NCI-H2081 treated with DMSO at 0.1 percent for 48 hours (cell line): ENCODE results near the gene ADGRD1.
"Not testable (repeated sequence)": the region's sequence is repeated elsewhere in the genome, so short reads cannot be mapped to it uniquely, and the experiment has no call there.

Experiments used
- DNase-seq: peaks from one replicate; lab custom pipeline; 2025; lab: John Stamatoyannopoulos, UW

ADGRD1 gene

DNA sequence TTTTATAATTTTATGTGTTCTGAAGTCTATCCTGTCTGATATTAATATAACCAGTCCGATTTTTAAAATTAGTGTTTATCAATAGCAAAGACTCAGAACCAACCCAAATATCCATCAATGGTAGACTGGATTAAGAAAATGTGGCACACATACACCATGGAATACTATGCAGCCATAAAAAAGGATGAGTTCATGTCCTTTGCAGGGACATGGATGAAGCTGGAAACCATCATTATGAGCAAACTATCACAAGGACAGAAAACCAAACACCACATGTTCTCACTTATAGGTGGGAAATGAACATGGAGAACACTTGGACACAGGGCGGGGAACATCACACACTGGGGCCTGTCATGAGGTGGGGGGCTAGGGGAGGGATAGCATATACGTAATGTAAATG, 16.2 kb upstream of the ADGRD1 start:
- DNase-seq: not testable (repeated sequence)

DNA sequence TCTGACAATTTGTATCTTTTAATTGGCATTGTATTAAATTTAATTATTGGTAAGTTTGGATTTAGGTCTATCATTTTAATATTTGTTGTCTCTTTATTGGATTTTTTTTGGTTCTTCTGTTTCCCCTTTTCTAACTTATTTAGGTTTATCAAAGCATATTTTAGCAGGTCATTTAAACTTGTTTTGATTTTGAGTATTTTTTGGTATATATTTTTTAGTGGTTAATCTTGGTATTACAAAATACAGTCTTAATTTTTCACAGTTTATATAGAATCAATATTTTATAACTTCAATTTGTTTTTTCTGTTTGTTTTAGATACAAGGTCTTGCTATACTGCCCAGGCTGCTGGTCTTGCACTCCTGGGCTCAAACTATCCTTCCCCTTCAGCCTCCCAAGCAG, 15.5 kb upstream of the ADGRD1 start:
- no peak for DNase-seq

DNA sequence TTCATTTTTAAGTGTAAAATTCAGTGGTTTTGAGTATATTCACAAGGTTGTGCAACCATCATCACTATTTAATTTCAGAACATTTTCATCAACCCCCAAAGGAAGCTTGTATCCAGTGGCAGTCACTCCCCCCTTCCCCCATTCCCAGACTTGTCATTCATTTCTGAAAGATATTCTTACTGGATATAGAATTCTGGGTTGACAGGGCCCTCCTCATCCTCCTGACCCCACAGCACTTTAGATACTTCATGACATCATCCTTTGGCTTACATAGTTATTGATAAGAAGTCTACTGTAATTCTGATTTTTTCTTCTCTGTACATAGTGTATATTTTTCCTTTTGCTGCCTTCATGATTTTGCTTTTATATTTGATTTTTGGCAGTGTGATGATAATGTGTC, 8.8 kb upstream of the ADGRD1 start:
- no peak for DNase-seq

DNA sequence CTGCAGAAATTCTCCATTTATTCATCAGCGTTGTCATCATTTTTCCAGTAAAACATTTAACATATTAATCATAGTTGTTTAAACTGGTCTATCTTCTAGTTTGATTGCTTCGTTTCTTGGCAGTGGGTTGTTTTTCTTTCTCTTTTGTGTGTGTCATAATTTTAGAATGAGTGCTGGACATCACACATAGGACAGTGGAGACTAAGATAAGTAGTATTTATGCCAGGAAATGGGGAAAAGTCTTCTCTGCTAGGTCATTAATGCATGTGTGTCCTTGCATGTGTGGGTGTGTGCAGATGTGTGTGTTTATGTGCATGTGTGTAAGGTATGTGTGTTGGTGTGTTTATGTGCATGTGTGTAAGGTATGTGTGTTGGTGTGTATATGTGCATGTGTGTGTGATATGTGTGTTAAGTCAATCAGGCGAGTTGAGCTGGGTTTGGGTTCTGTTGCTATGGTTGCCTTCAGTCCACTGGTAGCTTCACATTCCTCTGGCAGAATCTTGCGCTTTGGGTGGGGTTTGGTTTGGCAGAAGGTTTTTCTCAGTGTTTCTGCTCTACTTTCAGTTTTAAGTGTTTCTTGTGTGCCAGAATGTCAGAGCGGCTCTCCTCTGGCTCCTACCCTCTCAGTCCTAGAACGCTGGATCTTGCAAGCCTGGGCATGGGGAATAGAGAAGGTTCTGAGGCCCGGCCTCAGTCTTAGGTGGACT, 7.8 kb upstream of the ADGRD1 start:
- DNase-seq: no peak

DNA sequence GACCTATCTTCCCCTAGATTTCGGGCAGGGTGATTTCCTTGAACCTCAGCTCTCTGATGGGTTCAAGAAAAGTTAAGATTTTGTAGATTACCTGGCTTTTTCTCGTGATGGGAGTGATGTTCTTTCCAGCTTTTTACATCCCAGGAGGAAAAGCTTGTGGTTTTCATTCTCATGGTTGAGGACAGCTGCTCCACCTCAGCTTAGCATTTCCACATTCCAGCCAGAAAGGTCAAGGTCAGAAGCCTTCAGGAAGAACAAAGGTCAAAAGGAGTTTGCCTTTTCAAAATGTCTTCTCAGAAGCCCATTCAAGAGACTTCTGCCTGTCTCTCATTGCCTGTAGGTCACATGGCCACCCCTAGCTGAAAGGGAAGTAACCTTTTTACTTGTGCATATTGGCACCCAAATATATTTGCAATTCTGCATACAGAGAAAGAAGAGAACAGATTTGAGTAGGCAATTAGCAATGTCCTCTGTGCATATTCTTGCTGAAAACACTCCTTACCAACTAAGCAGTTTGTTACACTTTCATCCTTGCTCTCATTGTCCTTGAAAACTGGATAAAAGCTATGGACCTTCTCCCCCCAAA, 6.6 kb upstream of the ADGRD1 start:
- DNase-seq: no peak

DNA sequence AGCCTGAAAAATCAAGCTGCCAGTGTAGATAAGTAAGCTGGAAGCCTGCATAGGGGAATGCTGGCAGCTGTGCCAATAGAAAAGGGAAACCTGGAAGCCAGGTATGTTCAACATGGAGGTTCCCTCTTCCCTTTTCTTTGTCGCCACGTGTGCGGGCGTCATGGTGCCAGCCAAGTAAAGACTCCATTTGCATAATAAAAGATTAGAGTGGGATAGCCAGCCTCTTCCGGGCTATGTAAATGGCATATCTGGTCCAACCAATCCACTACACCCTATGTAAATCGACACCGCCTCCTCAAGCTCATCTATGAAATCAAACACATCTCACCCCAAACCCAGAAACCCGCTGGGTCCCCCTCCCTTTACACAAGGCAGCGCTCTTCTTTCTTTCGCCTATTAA, 5.6 kb upstream of the ADGRD1 start:
- DNase-seq: no peak

DNA sequence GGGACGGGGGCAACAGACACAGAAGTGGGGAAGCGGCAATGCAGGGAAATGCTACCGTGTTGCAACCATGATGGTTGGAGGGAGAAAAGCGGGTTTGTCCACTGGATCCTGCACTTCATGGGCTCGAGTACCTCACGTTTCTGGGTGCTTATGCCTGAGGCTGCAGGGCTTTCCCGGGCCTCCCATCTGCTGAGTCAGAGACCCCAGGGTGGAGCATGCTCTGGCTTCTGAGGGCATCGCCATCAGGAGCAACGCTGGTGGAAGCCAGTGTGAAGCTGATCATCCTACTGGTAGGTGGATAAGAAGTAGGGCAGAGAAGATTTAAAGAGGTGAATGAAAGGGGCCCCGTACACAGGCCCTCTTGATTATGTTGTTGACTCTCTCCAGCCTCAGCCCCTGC, 5.0 kb upstream of the ADGRD1 start:
- DNase-seq: no peak

DNA sequence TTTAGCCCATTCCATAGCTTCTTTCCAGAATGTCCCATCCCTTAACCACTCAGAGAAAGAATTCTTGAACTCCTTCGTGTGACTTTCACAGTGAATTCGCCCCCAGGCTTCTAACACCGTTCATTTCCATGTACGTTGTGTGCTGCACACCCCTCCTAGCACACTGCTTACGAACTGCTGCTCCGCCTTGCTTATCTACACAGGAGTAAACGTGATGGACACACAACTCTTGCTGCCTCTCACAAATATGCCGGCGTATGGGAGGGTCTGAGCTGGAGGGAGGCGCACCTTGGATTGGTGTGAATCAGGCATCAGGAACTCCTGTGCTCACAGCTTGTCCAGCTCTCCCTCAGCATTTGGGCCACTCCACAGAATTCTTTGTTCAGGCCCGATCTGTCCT, 3.9 kb upstream of the ADGRD1 start:
- DNase-seq: no peak

DNA sequence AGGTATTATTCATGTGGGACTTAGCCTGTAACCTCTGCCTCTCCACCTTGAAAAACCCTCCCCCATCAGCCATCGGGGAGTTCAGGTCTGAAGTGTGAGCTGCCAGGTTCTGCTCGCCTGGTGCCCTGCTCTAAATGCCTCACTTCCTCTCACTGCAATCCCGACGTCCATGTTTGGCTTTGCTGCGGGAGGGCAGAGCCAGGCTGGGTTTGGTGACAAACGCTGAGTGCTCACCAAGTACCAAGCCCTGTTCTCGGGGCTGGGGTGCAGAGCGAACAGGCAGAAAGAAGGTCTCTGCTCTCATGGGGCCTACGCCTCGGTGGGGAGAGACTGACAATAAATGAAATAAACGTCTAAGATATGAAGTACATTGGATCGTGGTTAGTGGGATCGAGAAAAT, 2.1 kb upstream of the ADGRD1 start:
- DNase-seq: no peak

DNA sequence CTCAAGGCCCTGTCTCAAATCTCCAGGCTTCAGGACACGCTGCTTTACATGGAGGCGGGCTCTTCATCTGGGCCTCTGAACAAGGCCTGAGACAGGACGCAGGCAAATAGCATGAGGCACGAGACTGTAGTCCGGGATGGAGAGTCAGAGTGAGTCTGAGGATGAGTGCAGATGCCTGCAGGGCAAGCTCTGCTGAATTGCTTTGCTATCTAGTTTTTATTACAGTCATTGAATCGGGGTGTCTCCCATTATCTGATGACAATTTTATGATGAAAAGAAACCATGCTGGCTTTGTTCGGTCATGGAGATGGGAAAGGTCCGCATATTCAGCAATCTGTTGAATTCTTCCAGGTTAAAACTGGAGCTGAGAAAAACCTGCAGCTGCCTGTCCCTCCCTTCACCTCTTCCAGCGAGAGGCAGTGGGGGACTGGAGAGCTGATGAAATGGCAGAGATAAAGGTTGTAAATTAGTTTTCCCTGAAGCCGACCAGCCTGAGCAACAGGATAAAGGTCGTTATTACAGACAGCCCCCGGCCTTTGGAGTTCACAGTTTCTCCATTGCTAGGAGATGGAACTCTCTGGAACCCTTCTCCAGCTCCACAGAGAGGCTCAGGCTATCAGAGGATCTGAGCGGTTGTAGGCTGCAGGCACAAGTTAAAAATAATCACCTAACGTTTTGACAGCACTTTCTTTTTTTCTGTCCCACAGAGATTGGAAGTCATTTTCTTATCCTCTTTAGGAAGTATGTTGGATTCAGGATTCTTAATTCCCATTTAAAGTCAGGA, 1.3 kb upstream of the ADGRD1 start:
- DNase-seq: no peak

DNA sequence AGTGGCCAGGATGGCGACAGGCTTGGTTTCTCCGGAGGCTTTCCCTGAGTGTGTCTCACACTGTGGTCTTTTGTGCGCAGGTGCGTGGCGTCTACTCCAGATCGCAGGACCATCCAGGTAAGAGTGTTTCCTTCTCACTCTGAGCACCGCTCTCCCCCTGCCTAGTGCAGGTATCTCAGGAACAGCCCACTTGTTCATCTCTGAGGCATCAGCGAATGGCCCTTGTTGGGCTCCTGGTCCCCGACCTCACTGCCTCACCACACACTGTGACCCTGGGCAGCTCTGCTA, 781 bp downstream of the ADGRD1 start:
- DNase-seq: no peak

DNA sequence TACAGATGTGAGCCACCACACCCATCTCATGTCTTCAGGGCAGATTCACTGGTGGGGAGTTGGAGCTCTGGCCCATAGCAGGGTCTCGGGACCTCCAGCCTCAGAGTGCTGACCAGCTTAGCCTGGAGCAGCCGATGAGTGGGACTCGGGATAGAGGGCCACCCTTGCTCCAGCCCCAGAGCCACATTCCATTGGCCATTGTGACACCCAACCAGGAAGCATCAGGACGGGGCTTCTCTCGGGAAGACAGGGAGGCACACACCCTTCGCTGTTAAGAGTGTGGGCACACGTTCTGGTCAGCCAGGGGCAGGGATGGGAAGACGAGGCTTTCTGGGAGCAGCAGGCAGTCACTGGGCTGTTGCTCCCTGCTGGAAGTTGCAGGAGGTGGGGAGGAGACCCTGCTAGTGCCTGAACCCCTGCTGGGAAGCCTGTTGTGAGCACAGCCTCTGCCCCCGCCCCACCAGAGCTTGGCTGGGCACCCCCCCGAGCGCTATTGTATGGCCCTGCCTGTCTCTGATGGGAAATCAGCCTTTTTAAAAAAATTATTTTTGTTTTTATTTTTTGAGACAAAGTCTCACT, 1.6 kb downstream of the ADGRD1 start:
- no peak for DNase-seq

DNA sequence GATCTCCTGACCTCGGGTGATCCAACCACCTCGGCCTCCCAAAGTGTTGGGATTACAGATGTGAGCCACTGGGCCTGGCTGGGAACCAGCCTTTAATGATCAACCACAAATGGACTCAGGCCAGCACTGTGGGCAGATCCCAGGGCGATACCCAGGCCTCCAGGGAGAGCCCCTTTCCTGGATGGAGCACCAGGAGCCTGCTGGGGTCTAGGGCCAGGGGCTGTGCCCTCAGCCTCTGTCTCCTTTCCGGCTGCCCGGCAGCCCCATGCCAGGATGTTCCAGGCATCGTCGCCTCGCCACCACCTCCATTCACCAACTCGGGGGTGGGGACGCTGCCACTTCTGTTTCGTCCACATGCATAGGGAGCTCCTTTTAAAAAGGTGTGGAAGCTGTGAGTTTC, 2.3 kb downstream of the ADGRD1 start:
- no peak for DNase-seq

DNA sequence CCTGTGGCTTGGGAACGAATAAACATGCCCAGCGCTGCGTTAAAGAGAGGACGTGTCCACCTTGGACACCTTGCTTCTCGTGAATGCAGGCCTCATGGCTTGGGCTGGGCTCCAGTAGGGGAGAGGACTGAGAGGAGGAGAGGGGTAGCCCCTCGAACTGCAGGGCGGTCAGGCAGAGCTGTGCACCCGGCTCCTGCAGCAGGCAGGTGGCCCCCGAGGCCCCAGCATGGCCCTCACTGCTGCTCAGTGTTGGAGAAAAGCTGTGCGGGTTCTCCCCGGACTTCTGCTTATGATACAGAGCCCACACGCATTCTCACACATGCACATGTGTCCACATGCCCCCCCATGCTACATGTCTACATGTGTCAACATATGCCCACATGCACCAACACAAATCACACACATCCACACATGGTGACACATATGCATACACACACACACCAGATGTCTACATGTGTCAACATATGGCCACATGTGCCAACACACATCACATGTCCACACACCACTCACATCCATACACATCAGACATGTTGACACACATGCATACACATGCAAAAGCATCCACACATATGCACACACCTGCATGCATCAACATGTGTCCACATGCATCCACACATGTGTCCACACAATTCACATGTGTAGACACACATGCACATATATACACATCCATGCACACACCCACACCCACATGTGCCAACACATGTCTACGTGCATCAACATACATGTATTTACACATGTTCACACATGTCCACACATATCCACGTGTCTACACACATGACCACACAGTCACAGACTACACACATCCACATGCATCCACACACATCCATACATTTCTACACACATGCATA, 3.0 kb downstream of the ADGRD1 start:
- DNase-seq: no peak

DNA sequence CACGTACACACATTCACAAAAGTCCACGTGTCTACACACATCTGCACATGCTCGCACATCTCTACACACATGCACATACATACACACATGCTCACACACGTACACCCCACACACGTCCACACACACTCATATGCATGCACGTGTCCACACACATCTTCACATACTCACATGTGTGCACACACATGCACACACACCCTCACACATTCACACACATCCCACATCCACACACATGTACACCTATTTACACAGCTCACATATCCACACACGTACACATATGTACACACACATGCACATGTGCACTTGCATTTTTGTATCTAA, 3.6 kb downstream of the ADGRD1 start:
- DNase-seq: no peak

DNA sequence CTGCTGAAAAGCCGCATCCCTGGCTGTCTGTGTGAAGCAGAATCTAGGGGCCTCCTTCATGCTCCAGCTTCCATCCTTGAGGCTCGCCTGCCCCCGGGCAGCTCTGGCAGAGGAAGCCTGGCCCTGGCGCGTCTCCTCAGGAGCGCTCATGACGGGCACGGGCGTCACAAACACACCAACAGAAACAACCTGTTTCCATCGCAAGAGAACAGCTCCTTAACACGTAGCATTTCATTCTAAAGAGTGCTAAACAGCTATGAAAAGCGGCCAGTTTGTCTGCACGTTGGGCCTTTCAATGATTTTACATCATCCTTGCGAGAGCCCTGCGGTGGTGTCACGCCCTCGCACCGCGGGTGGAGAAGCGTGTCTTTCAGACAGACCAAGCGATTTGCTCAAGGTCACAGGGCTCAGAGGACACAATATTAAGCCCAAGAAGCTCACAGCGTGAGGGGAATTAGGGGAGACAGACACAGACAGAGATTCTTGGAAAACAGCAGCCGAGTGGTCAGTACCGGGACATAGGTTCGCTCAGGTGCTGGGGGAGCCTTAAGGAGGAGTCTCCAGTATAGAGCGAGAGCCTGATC, 4.9 kb downstream of the ADGRD1 start:
- DNase-seq: no peak

DNA sequence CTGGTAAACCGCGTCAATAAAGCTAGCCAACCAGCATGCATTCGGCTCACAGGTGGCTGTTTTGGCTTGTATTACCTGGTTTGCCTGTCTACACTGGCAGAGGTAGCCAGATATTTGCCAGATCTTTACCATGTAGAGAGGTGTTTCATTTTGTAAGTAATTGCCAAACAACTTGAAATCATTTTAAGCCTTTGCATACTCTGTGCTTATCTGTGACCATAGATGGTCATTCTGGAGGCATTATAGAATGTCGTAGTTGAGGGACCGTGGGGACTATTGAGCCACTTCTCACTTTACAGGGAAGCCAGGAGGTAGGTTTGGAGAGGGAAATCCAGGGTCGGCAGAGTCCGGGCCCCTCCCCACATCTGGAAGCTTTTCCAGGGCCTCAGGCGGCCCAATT, 5.9 kb downstream of the ADGRD1 start:
- DNase-seq: no peak

DNA sequence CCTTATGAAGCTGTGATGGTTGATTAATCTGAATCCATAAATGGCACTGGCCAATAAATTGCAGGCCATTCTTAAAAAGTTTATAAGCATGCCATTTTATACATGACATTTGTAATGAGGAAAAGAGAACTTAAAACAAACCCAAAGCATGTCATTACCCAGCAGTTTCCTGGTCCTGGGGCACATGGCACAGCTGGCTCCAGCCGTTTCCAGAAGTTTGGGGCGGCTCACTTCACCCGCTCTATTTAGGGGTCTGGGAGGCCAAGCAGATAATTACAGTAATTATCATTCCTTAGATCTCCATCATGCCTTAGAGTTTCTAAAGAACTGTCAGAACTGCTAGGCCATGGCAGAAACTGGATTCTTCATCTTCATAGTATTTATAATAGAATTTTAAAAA, 6.4 kb downstream of the ADGRD1 start:
- no peak for DNase-seq

DNA sequence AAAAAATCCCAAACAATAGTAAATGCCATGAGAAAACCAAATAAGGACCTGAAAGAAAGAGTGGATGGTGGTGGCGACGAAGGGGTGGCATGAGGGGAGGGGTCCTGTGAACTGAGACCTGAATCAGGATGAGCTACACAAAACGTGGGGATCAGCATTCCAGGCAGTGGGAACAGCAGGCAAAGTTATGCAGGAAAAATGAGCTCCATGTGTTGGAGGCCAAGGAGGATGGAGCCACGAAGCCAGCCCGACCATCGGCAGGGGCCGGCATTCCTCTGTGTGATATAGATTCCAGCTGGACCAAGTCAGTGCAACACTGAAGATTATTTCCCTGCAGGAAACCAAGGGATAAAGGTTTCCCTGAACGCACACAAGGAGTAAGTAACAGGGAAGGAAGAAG, 7.1 kb downstream of the ADGRD1 start:
- no peak for DNase-seq

DNA sequence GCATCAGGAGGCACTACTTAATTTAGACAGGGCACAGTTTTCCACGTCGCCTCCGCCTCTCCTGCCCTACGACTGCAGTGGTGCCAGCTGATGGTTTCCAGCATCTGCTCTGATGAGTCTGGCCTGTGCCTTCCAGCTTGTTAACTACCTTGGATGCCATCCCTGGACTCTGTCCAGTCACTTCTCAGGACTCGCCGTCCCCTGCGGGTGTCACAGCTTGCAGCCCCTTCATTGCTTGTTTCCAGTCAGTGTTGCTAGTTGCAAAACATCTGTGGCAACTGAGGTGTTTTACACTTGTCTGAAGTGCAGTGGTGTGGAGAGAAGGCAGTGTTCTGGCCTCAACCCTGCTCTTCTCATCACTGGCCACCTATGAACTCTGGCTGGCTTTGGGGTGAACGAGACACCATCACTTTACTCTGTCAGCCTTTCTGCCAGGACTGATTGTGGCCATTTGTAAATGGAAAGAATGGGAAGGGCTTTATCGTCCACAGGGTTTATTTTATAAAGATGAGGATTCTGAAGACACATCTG, 8.3 kb downstream of the ADGRD1 start:
- no peak for DNase-seq

DNA sequence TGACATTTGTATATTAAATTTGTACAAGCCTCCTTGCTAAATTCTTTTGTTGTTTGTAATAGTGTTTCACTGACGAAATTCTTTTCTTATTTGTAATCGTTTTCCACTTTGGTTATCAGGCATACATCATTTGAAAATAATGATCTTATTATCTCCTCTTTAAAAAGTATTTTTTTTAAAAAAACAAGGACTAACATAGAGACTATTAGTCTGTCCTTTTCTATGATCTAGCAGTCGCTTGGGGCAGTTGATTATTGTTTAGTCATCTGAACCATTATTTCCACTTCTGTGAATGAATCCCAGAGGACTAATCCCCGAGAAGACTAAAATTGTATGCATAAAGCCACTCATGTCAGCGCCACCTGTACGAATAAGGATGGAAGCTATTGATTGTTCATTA, 11.5 kb downstream of the ADGRD1 start:
- no peak for DNase-seq

DNA sequence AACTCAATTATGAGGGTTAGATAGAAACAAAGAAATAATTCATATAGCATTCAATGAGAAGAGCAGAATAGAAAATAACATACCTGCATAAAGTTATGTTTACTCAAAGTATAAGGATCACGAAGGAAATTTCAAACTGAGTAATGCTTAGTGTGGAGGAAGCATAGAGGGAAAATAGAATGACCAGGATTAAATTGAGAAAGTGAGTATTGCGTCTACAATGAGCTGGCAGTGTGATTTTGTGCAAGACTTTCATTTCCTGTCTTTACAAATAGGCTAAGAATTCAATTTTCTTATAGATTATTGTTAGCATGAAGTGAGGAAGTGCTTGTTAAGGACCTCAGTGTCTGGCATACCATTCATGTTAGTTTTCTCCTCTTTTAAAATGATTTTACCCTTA, 12.0 kb downstream of the ADGRD1 start:
- DNase-seq: no peak
